ENCODE results near the gene TFAP2E. TPM values are rescaled to one million over a fixed set of nuclear protein-coding genes. Genes with fewer than 3 reads are reported as not detected.

The TFAP2E gene
- total and polyA plus RNA-seq, 7 donors, result 0.27 to 1.2 (median 0.55) TPM; not detected in 2

GRCh38 chr1:35555601-35556477 is 17.3 kb upstream of the TFAP2E start:
- H3K9me3 ChIP-seq, result no peaks in the 10 kb centered on the region
- no peaks in the 10 kb centered on the region for H3K27me3 ChIP-seq
- no peak for TF ChIP-seq CTCF (IDR thresholded peaks at IDR 0.05)
- no peak for TF ChIP-seq POLR2A (IDR thresholded peaks at IDR 0.05)
- no peak for TF ChIP-seq POLR2AphosphoS5 (IDR thresholded peaks at IDR 0.05)
- TF ChIP-seq EP300 (IDR thresholded peaks at IDR 0.05), result no peak
- intact Hi-C loops (cut with DNase I), result no loop called here
- H3K4me1 ChIP-seq, result peaks cover 0 to 60% (median 53%) of the 10 kb centered on the region in 4 donors
- no peak for DNase-seq
- H3K27ac ChIP-seq, result peak overlapping the region in 1 of 4 donors; percentile 96
- peak overlapping the region in 2 of 4 donors; percentile 67 to 82 for H3K4me3 ChIP-seq
- peaks cover 0 to 33% (median 9%) of the 10 kb centered on the region in 4 donors for H3K36me3 ChIP-seq
- 16 to 64% methylated on average over 10 of the region's 10 CpGs for WGBS, 2 donors

- H3K27ac ChIP-seq, result peak overlapping the region; percentile 89 to 99 (median 96)
- TF ChIP-seq EP300 (IDR thresholded peaks at IDR 0.05) (no peak), POLR2A (IDR thresholded peaks at IDR 0.05) (no peak), CTCF (IDR thresholded peaks at IDR 0.05) (no peak), POLR2AphosphoS5 (IDR thresholded peaks at IDR 0.05) (no peak)
- H3K4me1 ChIP-seq, result peaks cover 0 to 67% (median 61%) of the 10 kb centered on the region in 4 donors
- intact Hi-C loops (cut with DNase I), result no loop called here
- no peaks in the 10 kb centered on the region for H3K27me3 ChIP-seq
- DNase-seq, result no peak
- H3K9me3 ChIP-seq, result no peaks in the 10 kb centered on the region
- peak overlapping the region; percentile 67 to 91 (median 81) for H3K4me3 ChIP-seq
- peaks cover 0 to 27% (median 9%) of the 10 kb centered on the region in 4 donors for H3K36me3 ChIP-seq
- WGBS, 2 donors, result 1 to 4% methylated on average over 17 of the region's 17 CpGs
Measured at GRCh38 chr1:35556484-35557117, 16.5 kb upstream of the TFAP2E start.

- Histone ChIP-seq H3K4me1 (peaks cover 0 to 68% (median 63%) of the 10 kb centered on the region in 4 donors), H3K9me3 (no peaks in the 10 kb centered on the region), H3K36me3 (peaks cover 0 to 27% (median 5%) of the 10 kb centered on the region in 4 donors), H3K27ac (peak within 1 kb of the TSS; percentile 89 to 99 (median 96)), H3K27me3 (no peaks in the 10 kb centered on the region), H3K4me3 (peak within 1 kb of the TSS; percentile 67 to 91 (median 81))
- peak; percentile 94 for DNase-seq
- intact Hi-C loops (cut with DNase I), result no loop called here
- TF ChIP-seq POLR2A (IDR thresholded peaks at IDR 0.05), result peak; percentile 38 to 65
- no peak for TF ChIP-seq CTCF (IDR thresholded peaks at IDR 0.05)
- TF ChIP-seq EP300 (IDR thresholded peaks at IDR 0.05), result no peak
- peak; percentile 63 to 88 (median 74) for TF ChIP-seq POLR2AphosphoS5 (IDR thresholded peaks at IDR 0.05)
- 1% methylated on average over 39 of the region's 39 CpGs for WGBS, 2 donors
Measured at GRCh38 chr1:35557118-35557610, 15.9 kb upstream of the TFAP2E start, which contains the start of gene KIAA0319L. Gene KIAA0319L (minus strand): TSS chr1:35557403. CDS start chr1:35554491, 2,912 bp downstream.

GRCh38 chr1:35557611-35558373 is 15.3 kb upstream of the TFAP2E start, which contains the start of gene NCDN:
Gene NCDN (plus strand): TSS chr1:35557799. CDS start chr1:35558191, 392 bp downstream.
- 0 to 1% methylated on average over 58 of the region's 58 CpGs for WGBS, 2 donors
- Histone ChIP-seq H3K4me3 (peak within 1 kb of the TSS; percentile 67 to 91 (median 81)), H3K27ac (peak within 1 kb of the TSS; percentile 89 to 99 (median 96)), H3K4me1 (peaks cover 0 to 68% (median 63%) of the 10 kb centered on the region in 4 donors), H3K36me3 (peaks cover 0 to 27% (median 3%) of the 10 kb centered on the region in 4 donors), H3K27me3 (no peaks in the 10 kb centered on the region), H3K9me3 (no peaks in the 10 kb centered on the region)
- DNase-seq, result peak; percentile 99
- intact Hi-C loops (cut with DNase I), result loop anchor here (2.0 kb wide), 1 partner anchor 83 kb away; the partner anchor contains the start of gene PSMB2
- TF ChIP-seq POLR2AphosphoS5 (IDR thresholded peaks at IDR 0.05) (peak in 1 of 4 donors; percentile 54), CTCF (IDR thresholded peaks at IDR 0.05) (no peak)

Measured in sigmoid colon (tissue), 7 donors.